Lower lobe of right lung (tissue), 2 donors: Measurements from ENCODE around the gene PPP4R3A. TPM values are rescaled to one million over a fixed set of nuclear protein-coding genes. Genes with fewer than 3 reads are reported as not detected.

ENCODE experiments used
- ATAC-seq, 2 donors: fragments of 200-7000 bp; cut with Tn5 transposase; one replicate each; pipeline ENCODE4 v1.9.1; 2020 to 2022; ENCODE audit warnings: mild to moderate bottlenecking in 2 of 2, moderate library complexity in 2 of 2
- DNase-seq: peaks from one replicate; pipeline ENCODE4 v3.0.0-alpha.2; 2020
- H3K27ac ChIP-seq: fragments of 200-600 bp; one replicate; pipeline ENCODE4 v1.8.0; 2022
- H3K27me3 ChIP-seq: fragments of 200-600 bp; one replicate; pipeline ENCODE4 v1.8.0; 2022; ENCODE audit warnings: low read depth
- H3K36me3 ChIP-seq: fragments of 200-600 bp; one replicate; pipeline ENCODE4 v1.8.0; 2022; ENCODE audit warnings: mild to moderate bottlenecking
- H3K4me1 ChIP-seq: fragments of 200-600 bp; one replicate; pipeline ENCODE4 v1.8.0; 2022
- H3K4me3 ChIP-seq: fragments of 200-600 bp; one replicate; pipeline ENCODE4 v1.8.0; 2022; ENCODE audit warnings: mild to moderate bottlenecking
- H3K9me3 ChIP-seq: fragments of 200-600 bp; one replicate; pipeline ENCODE4 v1.8.0; 2022
- intact Hi-C: fragments of 100-400 bp; cut with DNase I; formaldehyde crosslinking; loops from one replicate; pipeline ENCODE4 v1.11.0; 2022
- long read RNA-seq: library from polyadenylated mRNA; unstranded; transcript quantifications from one replicate; pipeline ENCODE4 v2.0.0, GENCODE V29; 2021
- total RNA-seq: library from RNA; stranded (reverse); fragmentation: NEBNext Ultra II Directional; extraction: Animal tissue kit (Norgen Biotek cat#: 25700); gene quantifications from one replicate; pipeline ENCODE4 v1.2.1, GENCODE V29; 2021
- TF ChIP-seq, protein P1 (sequence below): fragments of 200-600 bp; IDR thresholded peaks from one replicate; pipeline ENCODE4 v1.8.0; 2022; ENCODE audit warnings: antibody characterized with exemption, mild to moderate bottlenecking
- donor health status: DM: no; HTN: yes; CAD: no; lungs with severe emphysema.

The PPP4R3A gene
- 85.4 TPM for total RNA-seq
- long read RNA-seq, full-length matches to known transcripts, result 60 of 92 reads
- long read RNA-seq, partial matches to known transcripts, result 12 of 92 reads
- long read RNA-seq, other reads (novel, unspliced or antisense), result 20 of 92 reads

DNA sequence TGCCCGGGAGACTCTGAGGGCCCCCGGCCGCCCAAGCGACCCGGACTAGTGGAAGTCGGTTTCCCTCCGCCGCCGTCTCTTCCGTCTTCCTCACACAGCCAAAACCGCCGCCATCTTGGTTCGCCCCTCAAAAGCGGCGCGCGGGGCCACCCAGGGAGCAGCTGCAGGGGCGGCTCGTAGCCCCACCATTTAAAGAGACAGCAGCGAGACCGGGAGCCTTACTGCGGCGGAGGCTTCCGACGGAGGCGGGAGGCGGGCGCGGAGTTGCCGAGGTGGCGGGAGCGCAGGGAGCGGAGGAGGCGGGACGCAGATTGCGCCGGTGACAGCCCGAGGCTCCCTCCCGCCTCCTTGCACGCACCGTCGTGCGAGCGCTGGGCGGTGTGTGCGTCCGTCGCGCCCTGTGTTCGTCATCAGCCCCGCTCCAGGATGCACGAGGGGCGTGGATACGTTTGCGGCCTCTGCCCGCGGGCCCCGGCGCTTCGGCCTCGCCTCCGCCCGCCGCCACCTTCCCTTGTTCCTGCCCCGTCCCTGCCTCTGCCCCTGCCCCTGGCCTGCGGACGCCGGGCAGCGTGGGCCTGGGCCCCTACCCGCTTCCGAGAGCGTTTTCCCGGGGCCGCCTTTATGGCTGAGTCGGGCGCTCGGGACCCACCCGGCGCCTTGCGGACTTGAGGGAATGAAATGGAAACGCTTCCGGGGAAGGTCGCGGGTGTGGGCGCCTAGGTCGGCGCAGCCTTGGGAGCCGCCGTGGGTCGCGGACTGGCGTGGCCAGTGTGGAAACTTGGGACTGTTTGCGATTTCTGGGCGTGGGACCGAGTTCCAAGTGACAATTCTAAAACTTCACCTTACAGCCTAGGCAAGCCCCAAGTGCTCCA is at the start of gene PPP4R3A:
Gene PPP4R3A (minus strand): TSS at position 140 of the 872 bp plus-strand sequence. CDS start 663 bp downstream, outside the sequence.
- intact Hi-C loops, result no loop called here
- Histone ChIP-seq H3K27ac (peak within 1 kb of the TSS; percentile 100), H3K36me3 (peaks cover 10% of the 10 kb centered on the region), H3K4me3 (peak within 1 kb of the TSS; percentile 94), H3K9me3 (no peaks in the 10 kb centered on the region), H3K27me3 (no peaks in the 10 kb centered on the region), H3K4me1 (peaks cover 33% of the 10 kb centered on the region)
- peak; percentile 97 for DNase-seq
- TF ChIP-seq, protein P1, sequence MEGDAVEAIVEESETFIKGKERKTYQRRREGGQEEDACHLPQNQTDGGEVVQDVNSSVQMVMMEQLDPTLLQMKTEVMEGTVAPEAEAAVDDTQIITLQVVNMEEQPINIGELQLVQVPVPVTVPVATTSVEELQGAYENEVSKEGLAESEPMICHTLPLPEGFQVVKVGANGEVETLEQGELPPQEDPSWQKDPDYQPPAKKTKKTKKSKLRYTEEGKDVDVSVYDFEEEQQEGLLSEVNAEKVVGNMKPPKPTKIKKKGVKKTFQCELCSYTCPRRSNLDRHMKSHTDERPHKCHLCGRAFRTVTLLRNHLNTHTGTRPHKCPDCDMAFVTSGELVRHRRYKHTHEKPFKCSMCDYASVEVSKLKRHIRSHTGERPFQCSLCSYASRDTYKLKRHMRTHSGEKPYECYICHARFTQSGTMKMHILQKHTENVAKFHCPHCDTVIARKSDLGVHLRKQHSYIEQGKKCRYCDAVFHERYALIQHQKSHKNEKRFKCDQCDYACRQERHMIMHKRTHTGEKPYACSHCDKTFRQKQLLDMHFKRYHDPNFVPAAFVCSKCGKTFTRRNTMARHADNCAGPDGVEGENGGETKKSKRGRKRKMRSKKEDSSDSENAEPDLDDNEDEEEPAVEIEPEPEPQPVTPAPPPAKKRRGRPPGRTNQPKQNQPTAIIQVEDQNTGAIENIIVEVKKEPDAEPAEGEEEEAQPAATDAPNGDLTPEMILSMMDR, result no peak
- ATAC-seq, result peak; percentile 98 to 99

DNA sequence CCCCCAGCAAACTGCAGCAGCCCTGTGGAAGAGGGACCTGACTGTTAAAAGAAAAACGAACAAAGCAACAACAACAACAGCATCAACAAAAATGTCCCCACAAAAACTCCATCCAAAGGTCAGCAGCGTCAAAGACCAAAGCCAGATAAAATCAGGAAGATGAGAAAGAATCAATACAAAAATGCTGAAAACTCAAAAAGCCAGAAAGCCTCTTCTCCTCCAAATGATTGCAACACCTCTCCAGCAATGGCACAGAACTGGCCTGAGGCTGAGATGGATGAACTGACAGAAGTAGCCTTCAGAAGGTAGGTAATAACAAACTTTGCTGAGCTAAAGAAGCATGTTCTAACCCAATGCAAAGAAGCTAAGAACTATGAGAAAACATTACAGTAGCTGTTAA is 45.4 kb upstream of the PPP4R3A start:
- H3K4me1 ChIP-seq, result no peaks in the 10 kb centered on the region
- no peak overlapping the region for H3K27ac ChIP-seq
- H3K27me3 ChIP-seq, result no peaks in the 10 kb centered on the region
- intact Hi-C loops, result no loop called here
- TF ChIP-seq, protein P1, result no peak
- no peak for DNase-seq
- H3K9me3 ChIP-seq, result no peaks in the 10 kb centered on the region
- ATAC-seq, result no peak
- H3K4me3 ChIP-seq, result no peak overlapping the region
- H3K36me3 ChIP-seq, result no peaks in the 10 kb centered on the region

GRCh38 chr14:91554535-91555332 is 44.6 kb upstream of the PPP4R3A start:
- intact Hi-C loops, result no loop called here
- no peak for ATAC-seq
- no peak overlapping the region for H3K27ac ChIP-seq

DNA sequence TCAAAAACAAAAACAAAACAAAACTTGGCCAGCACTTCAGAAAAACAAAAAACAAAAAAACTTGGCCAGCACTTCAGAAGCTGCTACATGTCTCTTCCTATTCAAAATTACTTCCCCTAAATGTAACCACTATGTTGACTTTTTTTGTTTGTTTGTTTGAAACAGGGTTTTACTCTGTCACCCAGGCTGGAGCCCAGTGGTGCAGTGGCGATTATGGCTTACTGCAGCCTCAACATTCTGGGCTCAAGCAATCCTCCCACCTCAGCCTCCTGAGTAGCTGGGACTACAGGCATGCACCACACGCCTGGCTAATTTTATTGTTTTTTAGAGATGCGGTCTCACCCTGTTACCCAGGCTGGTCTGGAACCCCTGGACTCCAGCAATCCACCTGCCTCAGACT is 38.0 kb upstream of the PPP4R3A start:
- DNase-seq (no peak), ATAC-seq (no peak)

More at GRCh38 chr14:91554535-91555332, 44.6 kb upstream of the PPP4R3A start:
- H3K9me3 ChIP-seq, result no peaks in the 10 kb centered on the region
- H3K27me3 ChIP-seq, result no peaks in the 10 kb centered on the region
- H3K4me1 ChIP-seq, result no peaks in the 10 kb centered on the region
- no peaks in the 10 kb centered on the region for H3K36me3 ChIP-seq
- no peak for DNase-seq
- TF ChIP-seq, protein P1, result no peak
- no peak overlapping the region for H3K4me3 ChIP-seq

More for the DNA sequence above, 38.0 kb upstream of the PPP4R3A start:
- intact Hi-C loops, result no loop called here
- TF ChIP-seq, protein P1, result no peak
- no peaks in the 10 kb centered on the region for H3K9me3 ChIP-seq
- no peaks in the 10 kb centered on the region for H3K27me3 ChIP-seq
- no peaks in the 10 kb centered on the region for H3K36me3 ChIP-seq
- H3K27ac ChIP-seq, result no peak overlapping the region
- H3K4me1 ChIP-seq, result no peaks in the 10 kb centered on the region
- no peak overlapping the region for H3K4me3 ChIP-seq
